Sigmoid colon (tissue), 4 donors: ENCODE data around the gene FCGBP.

Experiments
- EP300 ChIP-seq, 4 donors: sonication (generic); formaldehyde crosslinking; IDR thresholded peaks; one replicate each; pipeline ENCODE4 v1.6.1; 2017; ENCODE audit warnings: antibody characterized with exemption in 4 of 4
- POLR2A ChIP-seq, 2 donors: fragments of 450-650 bp; IDR thresholded peaks; one replicate each; pipeline ENCODE4 v1.6.1; 2016; ENCODE audit warnings: antibody characterized with exemption in 2 of 2, mild to moderate bottlenecking in 2 of 2, moderate library complexity in 2 of 2
- POLR2AphosphoS5 ChIP-seq, 4 donors: sonication (generic); formaldehyde crosslinking; IDR thresholded peaks; one replicate each; pipeline ENCODE4 v1.6.1; 2017; ENCODE audit warnings: antibody characterized with exemption in 4 of 4
- TF ChIP-seq, protein P1 (sequence below), 4 experiments: fragments of 450-650 bp in 3 of 4; fragments of 200-600 bp in 1 of 4; IDR thresholded peaks; one replicate each; pipeline ENCODE4 v1.5.1; 2016 to 2019; ENCODE audit warnings: antibody characterized with exemption in 4 of 4, mild to moderate bottlenecking in 3 of 4, moderate library complexity in 2 of 4

DNA sequence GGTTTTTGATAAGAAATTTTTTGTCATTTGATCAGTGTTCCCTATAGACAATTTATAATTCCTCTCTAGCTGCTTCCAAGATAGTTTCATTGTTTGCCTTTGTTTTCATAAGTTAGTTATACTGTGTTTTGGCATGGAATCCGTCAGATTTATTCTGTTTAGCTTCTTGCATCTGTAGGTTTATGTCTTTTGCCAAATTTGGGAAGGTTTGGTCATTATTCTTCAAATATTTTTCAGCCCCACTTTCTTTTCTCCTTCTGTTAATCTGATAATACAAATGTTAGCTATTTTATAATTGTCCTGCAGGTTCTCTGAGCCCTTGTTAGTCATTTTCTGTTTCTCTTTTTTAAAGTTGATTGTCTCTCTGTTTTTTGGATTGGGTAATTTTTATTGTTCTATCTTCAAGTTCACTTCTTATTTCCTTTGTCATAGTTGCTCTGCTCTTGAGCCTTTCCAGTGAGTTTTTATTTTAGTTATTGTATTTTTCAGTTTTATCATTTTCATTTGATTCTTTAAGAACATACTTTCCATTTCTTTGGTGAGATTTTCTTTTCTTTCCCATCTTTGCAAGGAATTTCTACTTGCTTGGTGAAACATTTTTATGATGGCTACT lies 5.9 kb upstream of the FCGBP start:
- TF ChIP-seq, protein P1, sequence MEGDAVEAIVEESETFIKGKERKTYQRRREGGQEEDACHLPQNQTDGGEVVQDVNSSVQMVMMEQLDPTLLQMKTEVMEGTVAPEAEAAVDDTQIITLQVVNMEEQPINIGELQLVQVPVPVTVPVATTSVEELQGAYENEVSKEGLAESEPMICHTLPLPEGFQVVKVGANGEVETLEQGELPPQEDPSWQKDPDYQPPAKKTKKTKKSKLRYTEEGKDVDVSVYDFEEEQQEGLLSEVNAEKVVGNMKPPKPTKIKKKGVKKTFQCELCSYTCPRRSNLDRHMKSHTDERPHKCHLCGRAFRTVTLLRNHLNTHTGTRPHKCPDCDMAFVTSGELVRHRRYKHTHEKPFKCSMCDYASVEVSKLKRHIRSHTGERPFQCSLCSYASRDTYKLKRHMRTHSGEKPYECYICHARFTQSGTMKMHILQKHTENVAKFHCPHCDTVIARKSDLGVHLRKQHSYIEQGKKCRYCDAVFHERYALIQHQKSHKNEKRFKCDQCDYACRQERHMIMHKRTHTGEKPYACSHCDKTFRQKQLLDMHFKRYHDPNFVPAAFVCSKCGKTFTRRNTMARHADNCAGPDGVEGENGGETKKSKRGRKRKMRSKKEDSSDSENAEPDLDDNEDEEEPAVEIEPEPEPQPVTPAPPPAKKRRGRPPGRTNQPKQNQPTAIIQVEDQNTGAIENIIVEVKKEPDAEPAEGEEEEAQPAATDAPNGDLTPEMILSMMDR (IDR thresholded peaks at IDR 0.05) = no peak
- no peak for TF ChIP-seq EP300 (IDR thresholded peaks at IDR 0.05)
- TF ChIP-seq POLR2A (IDR thresholded peaks at IDR 0.05) = no peak
- no peak for TF ChIP-seq POLR2AphosphoS5 (IDR thresholded peaks at IDR 0.05)
